Epidermal melanocyte (primary cell): ENCODE data around the gene LMNA.
"Not testable (repeated sequence)": the region's sequence is repeated elsewhere in the genome, so short reads cannot be mapped to it uniquely, and the experiment has no call there.

Experiments used
- DNase-seq: peaks from one replicate; pipeline ENCODE4 v3.0.0; 2011; ENCODE audit warnings: low spot score; ENCODE audit not compliant: insufficient read length

LMNA gene

GRCh38 chr1:156162430-156163037, 48.0 kb downstream of the LMNA start:
- no peak for DNase-seq

GRCh38 chr1:156163712-156164111, 49.2 kb downstream of the LMNA start:
- DNase-seq, result no peak

- DNase-seq, result no peak
Observed at GRCh38 chr1:156164125-156164831, 49.8 kb downstream of the LMNA start.

GRCh38 chr1:156165083-156165482, 50.6 kb downstream of the LMNA start:
- no peak for DNase-seq

- DNase-seq, result no peak
Observed at GRCh38 chr1:156167536-156167935, 53.0 kb downstream of the LMNA start.

GRCh38 chr1:156172696-156173470, 58.4 kb downstream of the LMNA start:
- DNase-seq, result no peak

- no peak for DNase-seq
Observed at GRCh38 chr1:156176610-156177210, 62.2 kb downstream of the LMNA start.

- DNase-seq, result no peak
Observed at GRCh38 chr1:156177919-156178654, 63.6 kb downstream of the LMNA start.

- no peak for DNase-seq
Observed at GRCh38 chr1:156180471-156180870, 66.0 kb downstream of the LMNA start.

- not testable (repeated sequence) for DNase-seq
Observed at GRCh38 chr1:156181391-156181924, 66.9 kb downstream of the LMNA start.

GRCh38 chr1:156182010-156182779, 67.7 kb downstream of the LMNA start:
- DNase-seq, result not testable (repeated sequence)

- DNase-seq, result not testable (repeated sequence)
Observed at GRCh38 chr1:156186347-156187177, 72.1 kb downstream of the LMNA start.
